ENCODE data around the gene WNT3.

- no peak for TF ChIP-seq CTCF (IDR thresholded peaks at IDR 0.05 in 8 of 11, conservative IDR thresholded peaks at IDR 0.05 in 3 of 11)
- no peak for TF ChIP-seq POLR2AphosphoS5 (IDR thresholded peaks at IDR 0.05)
- TF ChIP-seq POLR2A (IDR thresholded peaks at IDR 0.05): no peak
Measured at GRCh38 chr17:46722662-46723285, 95.7 kb downstream of the WNT3 start.

Data from spleen (tissue), 7 donors.